Adipose tissue (tissue), 3 donors: Measurements from ENCODE around the gene CYP11A1. TPM values are rescaled to one million over a fixed set of nuclear protein-coding genes. Genes with fewer than 3 reads are reported as not detected.
"Not testable (repeated sequence)": the region's sequence is repeated elsewhere in the genome, so short reads cannot be mapped to it uniquely, and the experiment has no call there.

ENCODE experiments used
- H3K27ac ChIP-seq: one replicate; pipeline ENCODE4 v1.5.1; 2013; ENCODE audit warnings: low read depth, low read length
- WGBS, 3 donors: extraction: QIAGEN DNeasy Blood & Tissue Kit; methylation state at CpG; one replicate each; pipeline ENCODE4 v1.1.7; 2013; 5-methylcytosine and 5-hydroxymethylcytosine counted together
- polyA plus RNA-seq, 3 donors: library from polyadenylated mRNA; stranded (reverse); fragments of 200-250 nt; gene quantifications; one replicate each; pipeline ENCODE4 v1.2.3, GENCODE V29; 2013
- donor health status: healthy with polysubstance abuse.
- donor health status: Bipolar disorder and iron deficiency.
- donor health status: healthy.

Gene CYP11A1
- polyA plus RNA-seq, 3 donors, result 0.55 to 3.5 (median 0.86) TPM

DNA sequence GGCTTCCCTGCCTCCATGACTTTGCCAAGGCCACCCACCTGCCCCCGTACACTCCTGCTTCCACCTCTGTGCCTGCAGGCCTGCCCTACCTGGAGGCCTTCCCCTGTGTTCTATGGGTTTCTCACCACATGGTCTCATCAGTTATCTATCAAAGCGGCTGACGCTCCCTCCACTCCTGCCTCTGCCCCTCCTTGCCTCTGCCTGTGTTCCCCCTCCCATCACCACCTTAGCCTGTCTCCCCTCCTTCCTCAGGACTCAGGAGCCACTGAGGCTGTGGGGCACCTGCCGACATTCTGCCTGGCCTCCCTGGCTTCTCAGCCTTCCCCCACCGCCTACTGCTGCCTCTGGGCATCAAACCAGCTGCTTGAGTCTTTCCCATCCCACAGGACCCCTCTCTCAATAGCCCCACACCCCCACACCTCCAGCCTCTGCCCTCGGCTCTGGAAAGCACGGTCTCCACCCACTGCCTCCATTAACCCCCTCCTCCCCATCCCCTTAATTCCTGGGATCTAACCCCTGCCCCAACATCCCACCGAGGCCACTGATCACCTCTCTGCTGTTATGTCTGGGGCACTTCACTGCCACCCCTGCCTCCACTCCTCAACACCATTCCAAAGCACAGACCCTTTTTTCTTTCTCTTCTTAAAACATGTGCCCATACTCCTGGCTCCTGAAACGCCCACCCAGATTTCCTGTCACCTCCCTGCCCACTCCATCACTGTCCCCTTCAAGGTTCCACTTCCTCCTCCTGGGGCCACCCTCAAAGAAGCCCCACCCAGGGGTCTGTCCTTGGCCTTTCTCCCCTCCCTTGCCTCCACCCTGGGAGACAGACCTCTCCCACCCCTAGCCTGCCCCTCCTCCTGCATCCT lies 24.4 kb upstream of the CYP11A1 start:
- 67 to 74% (median 71%) methylated on average over 9 of the region's 9 CpGs for WGBS, 3 donors
- no peak overlapping the region for H3K27ac ChIP-seq

DNA sequence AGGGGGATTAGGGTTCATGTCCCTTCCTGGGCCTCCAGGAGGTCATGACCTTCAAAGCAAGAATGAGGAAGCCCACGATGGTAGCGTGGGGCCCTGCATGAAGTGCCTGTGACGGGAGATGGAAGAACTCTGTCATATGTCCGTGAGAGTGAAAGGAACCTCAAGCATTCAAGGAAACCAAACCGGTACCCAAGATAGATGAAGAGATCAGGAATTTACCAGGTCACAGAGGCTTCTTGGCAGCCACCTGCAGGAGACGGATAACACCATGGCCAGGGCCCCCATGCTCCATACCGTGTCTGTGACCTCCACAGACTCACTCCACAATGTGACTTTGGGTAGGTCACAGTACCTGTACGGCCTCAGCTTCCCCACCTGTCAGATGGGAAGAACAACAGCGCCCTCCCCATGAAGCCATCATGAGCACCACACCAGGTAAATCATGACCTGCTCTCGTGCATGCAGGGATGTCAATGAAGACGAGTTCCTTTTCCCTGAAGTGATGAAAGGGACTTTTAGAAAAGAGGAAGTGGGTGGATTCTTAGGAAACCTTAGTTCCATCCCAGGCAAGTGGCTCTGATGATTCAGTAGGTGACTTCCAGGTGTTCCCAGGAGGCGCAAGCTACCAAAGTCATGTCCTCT lies 23.3 kb upstream of the CYP11A1 start:
- WGBS, 3 donors, result 60 to 84% (median 74%) methylated on average over 12 of the region's 12 CpGs
- no peak overlapping the region for H3K27ac ChIP-seq

DNA sequence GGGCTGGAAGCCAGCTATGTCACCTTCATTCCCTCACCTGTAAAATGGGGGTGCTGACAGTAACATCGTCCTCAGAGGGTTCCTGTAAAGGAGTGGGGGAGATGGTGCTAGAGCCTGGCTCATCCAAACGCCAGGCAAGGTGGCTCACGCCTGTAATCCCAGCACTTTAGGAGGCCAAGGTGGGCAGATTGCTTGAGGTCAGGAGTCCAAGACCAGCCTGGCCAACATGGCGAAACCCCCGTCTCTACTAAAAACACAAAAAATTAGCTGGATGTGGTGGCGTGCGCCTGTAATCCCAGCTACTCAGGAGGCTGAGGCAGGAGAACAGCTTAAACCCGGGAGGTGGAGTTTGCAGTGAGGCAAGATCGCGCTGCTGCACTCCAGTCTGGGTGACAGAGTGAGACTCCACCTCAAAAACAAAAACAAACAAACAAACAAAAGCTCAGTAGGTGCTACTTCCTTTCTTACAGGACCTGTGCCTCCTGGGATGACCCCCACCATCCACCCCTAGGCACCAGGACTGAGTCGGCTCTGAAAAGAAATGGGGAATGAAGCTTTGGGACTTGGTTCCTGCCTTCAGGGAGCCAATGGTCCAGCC lies 22.7 kb upstream of the CYP11A1 start:
- H3K27ac ChIP-seq, result not testable (repeated sequence)
- 90 to 93% (median 92%) methylated on average over 11 of the region's 11 CpGs for WGBS, 3 donors

DNA sequence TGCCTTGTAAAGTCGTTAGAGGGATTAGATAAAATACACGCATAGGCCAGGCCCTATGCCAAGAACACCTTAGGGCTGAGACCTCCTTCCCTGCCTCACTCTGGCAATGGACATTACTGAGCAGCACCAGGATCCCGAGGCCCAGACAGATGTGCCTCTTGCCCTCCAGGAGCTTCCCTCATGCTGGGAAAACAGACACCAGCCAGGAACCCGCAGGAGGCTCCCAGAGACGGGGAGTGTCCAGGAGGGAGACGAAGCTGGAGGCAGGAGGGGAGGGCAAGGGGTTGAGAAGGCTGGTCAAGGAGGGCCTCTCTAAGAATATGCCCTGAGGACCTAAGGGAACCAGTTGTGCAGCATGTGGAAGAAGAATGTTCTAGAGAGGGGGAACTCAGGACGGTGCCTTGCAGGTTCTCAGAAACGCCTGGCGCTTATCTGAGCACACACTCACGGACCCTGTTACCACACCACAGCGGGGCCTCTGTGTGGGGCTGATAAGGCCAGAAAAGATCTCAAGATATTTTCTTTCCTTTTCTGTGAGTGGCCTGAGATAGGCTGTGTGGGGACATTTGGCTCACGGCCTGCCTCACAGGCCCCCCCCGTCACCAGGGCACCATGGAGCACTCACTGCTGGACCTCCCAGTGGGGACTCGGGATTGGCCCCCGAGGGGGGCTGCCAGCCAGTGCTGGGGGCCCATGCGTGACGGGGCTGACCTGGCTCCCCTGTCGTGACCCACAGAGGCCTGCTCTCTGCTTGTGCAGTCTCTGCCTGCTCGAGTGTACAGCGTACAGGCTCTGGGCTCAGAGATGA lies 22.0 kb upstream of the CYP11A1 start:
- WGBS, 3 donors, result 62 to 70% (median 66%) methylated on average over 20 of the region's 20 CpGs
- no peak overlapping the region for H3K27ac ChIP-seq

DNA sequence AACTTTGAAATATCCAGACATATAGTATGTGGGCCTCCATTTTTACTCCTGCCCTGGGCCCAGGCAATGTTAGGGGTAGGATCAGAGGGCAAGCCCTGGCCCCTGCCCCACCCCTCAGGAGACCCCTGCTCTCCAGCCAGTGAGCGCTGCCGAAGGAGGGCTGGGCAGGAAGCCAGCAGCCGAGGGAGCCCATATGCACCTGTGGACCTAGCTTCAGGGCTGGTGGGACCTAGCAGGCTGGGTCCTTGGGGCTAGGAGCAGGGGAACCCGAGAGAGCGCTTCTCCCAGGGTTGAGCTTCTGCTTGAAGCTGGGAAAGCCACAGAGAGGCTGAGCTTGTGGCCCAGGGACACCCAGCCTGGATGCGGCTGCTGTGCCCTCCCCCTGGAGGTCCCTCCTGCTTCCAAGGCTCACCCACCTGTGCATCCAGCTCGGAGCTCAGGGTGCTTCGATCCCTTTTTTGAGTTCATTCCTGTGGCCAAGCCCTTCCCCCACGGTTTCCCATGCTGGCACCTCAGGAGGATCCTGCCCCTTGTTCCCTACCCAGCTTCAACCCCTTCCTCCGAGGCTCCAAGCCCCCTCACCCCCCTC lies 21.0 kb upstream of the CYP11A1 start:
- H3K27ac ChIP-seq, result no peak overlapping the region

DNA sequence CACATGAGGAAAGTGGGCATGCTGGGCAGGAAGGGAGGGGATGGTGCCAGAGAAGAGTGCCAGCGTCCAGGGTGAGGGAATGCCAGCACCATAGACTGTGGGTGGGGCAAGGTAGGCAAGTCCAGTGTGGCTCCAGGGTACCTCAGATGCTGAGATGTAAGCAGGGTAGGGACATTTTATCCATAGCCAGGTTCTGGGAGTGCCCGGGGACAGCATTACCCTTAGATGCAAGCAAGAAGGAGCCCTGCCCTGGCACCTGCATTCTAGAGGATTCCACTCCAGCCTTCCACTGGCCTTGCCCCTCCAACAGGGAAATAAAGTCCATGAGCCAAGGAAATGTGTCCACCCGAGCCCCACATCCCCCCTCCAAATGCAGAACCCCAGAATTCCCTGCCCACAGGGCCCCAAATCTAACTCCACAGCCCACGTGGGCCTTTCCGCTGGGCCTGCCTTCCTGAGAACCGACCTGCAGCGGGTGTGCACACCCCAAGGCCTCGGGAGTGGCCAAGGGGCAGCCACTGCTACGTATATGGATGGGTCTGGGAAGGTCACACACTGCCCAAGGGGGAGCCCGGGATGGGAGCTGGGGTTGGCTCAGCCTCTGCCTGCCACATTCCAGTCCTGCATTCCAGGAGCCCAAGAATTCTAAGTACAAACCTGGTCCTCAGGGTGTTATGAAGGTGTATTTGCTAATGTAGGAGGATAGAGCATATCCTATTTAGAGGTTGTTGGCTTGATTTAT lies 20.3 kb upstream of the CYP11A1 start:
- H3K27ac ChIP-seq, result no peak overlapping the region
- WGBS, 3 donors, result 73 to 82% (median 80%) methylated on average over 10 of the region's 10 CpGs

More for the DNA sequence above, 21.0 kb upstream of the CYP11A1 start:
- 81 to 87% (median 86%) methylated on average over 10 of the region's 10 CpGs for WGBS, 3 donors

DNA sequence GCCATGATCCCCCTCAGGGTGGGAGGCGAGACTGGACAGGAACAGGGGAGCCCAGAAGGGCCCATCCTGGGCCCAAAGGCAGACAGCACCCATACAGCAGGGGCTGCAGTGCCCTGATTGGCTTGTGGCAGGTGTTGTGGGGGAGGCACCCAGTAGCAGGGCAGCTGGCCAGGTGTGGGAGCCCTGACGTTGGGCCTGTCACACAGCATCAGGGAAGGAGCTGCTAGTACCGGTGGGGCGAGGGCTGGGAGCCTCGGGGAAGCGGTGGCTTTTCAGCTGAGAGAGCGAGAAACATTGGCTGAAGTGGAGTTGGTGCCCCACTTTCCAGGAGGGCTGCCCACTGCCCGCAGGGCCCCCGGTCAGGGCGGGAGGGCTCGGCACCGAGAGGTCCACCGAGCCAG lies 19.7 kb upstream of the CYP11A1 start:
- no peak overlapping the region for H3K27ac ChIP-seq
- 84 to 88% (median 86%) methylated on average over 13 of the region's 13 CpGs for WGBS, 3 donors

DNA sequence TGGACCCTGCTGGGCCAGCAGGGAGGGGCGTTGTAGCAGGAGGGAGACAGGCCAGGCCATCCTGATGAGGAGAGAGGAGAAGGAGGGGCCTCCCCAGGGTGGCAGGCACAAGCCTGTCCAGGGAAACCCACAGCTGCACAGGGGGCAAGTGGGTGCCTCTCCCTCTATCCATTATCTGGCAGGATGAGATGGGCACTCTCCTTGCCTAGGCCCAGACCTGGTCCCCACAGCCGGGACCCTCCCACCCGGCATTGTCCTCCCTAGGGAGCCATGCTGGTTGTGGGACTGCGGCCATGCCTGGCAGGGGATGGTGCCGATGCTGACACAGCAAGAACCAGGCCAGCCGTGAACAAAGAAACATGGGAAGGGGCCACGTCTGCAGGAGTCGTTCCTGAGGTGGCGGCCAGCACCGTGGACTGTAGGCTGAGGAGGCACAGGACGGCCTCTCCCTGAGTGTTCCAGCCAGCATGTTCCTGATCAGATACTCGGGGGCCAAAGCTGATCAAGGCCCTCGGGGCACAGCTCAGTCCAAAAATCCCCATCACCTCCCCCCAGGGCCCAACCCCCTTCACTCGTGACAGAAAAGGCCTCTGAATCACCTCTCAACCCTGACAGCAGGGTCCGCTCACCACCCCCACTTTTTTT lies 19.2 kb upstream of the CYP11A1 start:
- H3K27ac ChIP-seq, result no peak overlapping the region
- WGBS, 3 donors, result 83 to 87% (median 83%) methylated on average over 15 of the region's 15 CpGs

DNA sequence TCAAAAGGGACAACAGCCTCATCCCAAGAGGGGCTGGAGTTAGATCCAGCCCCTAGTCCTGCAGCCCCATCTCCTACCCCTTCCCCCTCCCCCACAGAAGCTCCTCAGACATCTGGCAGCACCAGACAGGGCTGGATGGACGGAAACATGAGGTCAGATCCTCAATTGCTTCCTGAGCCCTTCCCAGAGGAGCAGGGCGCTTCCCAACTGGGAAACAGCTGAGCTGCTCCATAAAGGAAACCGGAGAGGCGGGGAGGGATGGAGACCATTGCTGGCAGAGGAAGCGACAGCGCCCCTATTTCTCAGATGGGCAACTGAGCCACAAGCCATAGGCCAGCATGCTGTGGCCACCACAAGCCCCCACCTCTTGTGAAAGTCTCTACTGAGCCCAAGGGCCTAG lies 18.3 kb upstream of the CYP11A1 start:
- 62 to 89% (median 78%) methylated on average over 6 of the region's 6 CpGs for WGBS, 3 donors
- no peak overlapping the region for H3K27ac ChIP-seq

DNA sequence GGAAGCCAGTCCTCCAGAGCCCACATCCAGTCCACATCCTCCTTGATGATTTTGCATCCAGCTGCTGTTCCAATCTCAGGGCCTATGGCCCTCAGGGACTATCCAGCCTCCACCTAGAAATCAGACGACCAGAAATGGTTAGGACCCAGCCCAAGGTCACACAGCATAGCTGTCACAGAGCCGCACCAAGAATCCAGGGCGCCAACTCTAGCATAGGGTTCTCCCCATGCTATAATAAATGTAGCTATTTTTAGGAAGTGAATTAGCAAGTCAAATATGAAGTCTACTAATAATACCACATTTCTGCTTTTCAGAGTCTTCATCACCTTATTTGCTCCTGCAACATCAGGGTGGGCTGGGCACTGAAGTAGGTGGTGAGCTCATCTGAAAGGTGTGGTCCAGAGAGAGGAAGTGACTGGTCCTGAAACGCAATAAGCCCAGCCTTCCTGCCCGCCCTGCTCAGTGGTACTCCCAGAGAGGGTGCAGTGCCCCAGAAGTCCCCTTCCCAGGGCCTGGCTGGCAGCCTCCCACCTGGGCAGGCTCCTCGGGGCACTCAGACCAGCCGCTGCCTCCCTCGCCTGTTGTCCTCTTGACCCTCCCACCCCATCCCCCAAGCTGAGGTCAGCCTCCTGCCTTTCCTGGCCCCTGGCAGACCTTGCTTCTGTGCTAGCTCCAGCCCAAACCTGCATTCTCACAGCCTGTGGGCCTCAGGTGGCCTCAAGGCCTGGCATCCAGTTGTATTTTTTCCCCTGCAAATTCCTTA lies 17.6 kb upstream of the CYP11A1 start:
- WGBS, 3 donors, result 34 to 69% (median 44%) methylated on average over 8 of the region's 8 CpGs
- no peak overlapping the region for H3K27ac ChIP-seq

DNA sequence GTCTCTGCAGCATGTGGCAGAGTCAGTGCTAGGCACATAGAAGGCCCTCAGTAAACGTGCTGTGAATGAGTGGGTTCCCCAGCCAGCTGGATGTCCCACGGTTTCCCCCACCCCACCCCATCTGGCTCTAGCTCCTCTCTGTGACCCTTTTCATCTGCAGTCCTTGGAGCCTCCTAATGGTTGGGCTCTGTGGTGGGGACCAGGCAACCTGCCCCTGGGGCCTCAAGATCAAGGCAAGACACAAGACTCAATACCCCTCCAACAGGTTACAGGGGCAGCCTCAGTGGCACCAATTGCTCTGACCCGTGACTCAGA lies 17.1 kb upstream of the CYP11A1 start:
- WGBS, 3 donors, result 44 to 63% (median 47%) methylated on average over 3 of the region's 3 CpGs
- H3K27ac ChIP-seq, result no peak overlapping the region

DNA sequence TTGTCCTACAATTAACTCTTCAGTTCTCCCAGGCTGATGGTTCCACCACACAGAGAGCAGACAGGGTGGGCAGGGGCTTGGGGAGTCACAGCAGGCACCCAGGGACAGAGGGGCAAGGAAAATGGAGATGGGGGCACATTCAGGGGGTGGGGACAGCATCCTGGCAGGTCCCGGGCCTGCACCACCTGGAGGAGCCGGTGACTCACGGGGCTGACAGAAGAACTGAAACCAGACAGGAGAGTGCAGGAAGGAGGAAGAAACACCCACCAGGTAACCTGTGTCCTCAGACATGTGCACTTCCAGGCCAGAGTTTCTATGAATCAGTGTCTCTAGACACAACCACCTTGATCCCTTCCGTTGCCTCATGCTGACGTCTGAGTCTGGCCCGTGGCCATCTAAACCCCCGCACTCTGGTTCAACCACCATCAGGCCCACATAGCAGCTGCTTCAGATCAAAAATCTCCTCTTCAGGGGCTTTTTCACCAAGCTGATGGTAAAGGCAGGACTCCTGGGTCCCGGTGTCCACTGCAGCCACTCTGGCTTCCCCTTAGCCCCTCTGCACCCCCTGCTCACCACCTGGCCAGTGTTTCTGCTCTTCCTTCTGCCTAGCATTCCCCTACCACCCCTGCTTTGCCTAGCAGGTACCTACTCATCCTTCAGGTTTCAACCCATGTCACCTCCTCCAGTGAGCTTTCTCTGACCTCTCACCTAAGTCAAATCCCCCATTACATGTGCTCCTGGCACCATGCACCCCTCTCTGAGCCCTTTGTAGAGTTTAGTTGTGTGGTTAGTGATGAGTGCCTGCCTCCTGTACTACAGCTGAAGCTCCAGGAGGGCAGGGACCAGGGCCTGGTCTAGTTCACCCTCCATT lies 16.5 kb upstream of the CYP11A1 start:
- H3K27ac ChIP-seq, result no peak overlapping the region
- WGBS, 3 donors, result 65 to 72% (median 68%) methylated on average over 8 of the region's 8 CpGs

DNA sequence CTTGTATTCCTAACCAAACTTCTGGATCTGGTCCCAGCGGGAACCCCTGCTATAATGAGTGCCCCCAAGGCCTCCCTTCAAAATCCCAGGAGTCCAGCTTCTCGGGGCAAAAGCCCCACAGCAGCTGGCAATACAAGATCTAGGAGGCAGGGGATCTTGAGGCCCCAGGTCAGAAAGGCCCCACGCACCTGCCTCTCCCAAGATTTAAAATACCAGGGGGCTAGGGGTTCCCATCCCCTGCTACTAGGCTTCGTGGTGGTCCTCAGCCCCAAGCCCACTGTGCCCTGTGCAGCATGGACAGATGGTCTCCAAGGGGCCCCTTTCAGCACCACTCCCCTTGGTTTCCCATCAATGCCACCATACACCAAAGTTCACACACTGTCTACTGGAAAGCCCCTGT lies 15.8 kb upstream of the CYP11A1 start:
- no peak overlapping the region for H3K27ac ChIP-seq
- WGBS, 3 donors, result 87 to 95% (median 93%) methylated on average over 4 of the region's 4 CpGs

DNA sequence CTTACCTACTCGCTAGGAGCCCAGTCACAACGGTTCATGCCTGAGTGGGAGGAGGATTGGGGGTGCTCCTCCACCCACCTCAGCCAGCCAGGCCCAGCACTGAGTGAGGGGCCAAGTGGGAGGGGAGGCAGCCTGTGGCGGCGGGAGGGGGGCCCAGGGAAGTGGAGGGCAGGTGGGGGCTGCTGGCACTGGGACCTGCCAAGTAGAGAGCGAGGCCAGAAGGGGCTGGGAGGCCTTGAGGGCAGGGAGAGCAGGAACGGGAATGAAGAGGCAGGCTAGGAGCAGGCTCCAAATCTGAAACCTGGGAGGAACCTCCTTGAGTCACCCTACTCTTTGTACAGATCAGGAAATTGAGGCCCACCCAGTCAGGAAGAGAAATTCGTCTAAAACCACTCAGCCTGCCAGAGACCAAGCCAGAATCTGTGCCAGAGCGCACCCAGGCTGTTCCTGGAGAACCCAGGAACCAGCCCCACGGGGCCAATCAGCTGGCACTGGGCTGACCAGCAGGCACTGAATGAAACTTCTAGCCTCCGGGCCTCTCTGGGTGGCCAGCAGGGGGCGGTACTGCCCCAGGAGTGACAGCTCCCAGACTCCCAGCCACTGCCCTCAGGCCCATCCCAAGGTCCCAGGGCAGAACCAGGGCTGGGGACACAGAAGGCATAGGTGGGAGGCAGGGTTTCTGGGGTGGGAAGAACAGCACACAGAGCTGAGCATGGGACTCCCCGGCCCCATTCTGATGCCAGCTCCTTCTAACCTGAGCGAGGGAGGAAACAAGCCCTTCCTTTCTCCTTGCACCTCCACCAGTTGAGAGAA lies 14.8 kb upstream of the CYP11A1 start:
- WGBS, 3 donors, result 33 to 38% (median 33%) methylated on average over 13 of the region's 13 CpGs
- no peak overlapping the region for H3K27ac ChIP-seq

DNA sequence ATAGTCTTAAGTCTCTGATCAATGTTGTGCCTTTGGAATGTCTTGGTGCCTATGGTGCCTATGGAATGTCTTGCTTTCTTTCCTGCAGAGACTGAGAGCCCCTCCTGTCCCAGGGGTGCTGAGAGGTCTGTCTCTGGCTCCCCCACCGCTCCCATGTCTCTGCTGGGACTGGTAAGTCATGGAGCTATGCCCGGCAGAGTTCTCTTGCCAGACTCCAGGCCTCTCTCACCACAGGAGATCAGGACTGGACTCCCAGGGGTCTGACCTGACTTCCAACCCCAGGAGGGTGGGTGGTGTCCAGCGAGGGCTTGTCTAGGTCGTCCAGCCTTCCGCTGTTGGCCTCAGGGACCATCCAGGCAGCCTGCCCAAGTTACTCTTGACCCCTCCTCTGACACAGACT lies 14.0 kb upstream of the CYP11A1 start:
- WGBS, 3 donors, result 59 to 81% (median 72%) methylated on average over 5 of the region's 5 CpGs
- H3K27ac ChIP-seq, result no peak overlapping the region
